Activated CD4-positive, alpha-beta T cell treated with anti-CD3 and anti-CD28 coated beads, Interleukin-2, amount 50 U/mL, for 1 hour (primary cell): ENCODE data around the gene CIRBP.
A peak's percentile ranks its signal among the peaks of the same experiment; 100 is the strongest.
"Not testable (repeated sequence)": the region's sequence is repeated elsewhere in the genome, so short reads cannot be mapped to it uniquely, and the experiment has no call there.

ENCODE experiments used
- DNase-seq: peaks from one replicate; pipeline ENCODE4 v3.0.0-alpha.2; 2020

Gene CIRBP

DNA sequence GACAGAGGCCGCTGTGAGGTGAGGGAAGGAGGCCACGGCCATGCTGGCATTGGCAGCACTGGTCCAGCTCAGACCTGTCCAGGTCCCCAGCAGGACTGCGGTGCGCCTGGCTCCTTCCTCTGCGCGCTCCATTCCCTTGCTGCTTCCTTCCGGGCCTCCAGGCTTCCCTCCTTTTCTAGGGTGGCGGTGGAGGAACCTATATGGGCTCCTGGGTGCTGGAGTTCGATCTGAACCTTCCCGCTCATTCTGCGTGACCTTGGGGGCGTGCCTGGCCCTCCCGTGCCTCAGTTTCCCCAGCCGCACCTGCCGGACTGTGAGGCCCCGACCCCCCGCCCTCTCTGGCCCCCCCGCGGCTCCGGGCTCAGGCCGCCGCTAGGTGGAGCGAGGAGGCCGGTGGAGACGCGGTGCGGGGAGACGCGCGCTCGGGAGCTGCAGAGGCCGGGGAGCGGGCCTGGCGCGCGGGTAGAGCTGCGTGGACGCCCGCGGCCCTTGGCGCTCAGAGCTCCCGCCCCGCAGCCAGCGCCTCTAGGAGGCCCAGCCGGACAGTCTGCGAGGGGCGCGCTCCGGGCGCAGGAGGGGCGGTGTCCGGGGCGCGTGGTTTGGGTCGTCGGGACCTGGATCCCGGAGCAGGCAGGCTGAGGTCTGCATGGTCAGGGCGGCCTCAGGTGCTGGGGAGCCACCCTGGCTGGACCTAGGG, 46.5 kb downstream of the CIRBP start:
- DNase-seq = peak; percentile 18

DNA sequence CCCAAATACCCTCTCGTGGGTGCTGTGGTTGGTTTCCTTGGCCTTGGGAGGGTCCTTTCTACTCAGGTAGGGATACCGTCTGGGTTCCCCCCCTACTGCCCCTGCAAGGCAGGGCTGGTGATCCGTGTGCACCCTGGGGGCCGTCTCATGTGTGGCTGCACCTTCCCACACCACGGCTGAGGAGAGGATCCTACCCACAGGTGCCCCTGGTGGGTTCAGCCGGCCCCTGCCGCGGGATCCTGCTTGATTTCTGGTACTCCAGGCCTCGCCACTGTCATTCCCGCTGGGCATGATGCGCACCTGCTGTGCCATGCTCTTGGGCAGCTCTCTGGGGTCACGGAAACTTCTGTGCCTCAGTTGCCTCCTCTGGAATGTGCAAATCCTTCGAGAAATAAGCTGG, 47.3 kb downstream of the CIRBP start:
- no peak for DNase-seq

DNA sequence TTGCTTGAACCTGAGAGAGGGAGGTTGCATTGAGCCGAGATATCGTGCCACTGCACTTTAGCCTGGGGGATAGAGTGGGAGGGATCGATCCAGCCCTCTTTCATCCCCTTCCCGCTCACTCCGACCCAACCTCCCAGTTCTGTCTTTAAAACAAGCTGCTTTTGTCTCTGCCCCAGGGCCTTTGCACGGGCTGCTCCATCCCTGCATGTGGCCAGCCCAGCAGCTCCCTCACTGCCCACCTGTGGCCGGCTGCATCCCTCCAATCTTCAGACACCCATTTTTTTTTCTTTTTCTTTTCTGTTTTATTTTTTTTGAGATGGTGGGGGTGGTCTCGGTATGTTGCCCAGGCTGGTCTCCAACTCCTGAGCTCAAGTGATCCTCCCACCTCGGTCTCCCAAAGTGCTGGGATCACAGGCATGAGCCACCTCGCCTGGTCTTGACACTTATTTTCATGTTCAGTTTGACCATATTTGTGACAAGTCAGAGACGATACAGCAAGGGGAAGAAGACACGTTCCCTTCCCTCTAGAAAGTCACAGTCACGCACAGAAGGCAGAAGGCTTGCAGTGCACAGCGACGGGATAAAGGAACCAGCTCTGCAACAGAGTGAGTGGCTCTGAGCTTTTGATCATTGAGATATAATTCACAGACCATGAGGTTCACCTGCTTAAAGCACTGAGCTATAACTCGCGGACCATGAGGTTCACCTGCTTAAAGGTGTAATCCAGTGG, 48.3 kb downstream of the CIRBP start:
- DNase-seq = no peak

DNA sequence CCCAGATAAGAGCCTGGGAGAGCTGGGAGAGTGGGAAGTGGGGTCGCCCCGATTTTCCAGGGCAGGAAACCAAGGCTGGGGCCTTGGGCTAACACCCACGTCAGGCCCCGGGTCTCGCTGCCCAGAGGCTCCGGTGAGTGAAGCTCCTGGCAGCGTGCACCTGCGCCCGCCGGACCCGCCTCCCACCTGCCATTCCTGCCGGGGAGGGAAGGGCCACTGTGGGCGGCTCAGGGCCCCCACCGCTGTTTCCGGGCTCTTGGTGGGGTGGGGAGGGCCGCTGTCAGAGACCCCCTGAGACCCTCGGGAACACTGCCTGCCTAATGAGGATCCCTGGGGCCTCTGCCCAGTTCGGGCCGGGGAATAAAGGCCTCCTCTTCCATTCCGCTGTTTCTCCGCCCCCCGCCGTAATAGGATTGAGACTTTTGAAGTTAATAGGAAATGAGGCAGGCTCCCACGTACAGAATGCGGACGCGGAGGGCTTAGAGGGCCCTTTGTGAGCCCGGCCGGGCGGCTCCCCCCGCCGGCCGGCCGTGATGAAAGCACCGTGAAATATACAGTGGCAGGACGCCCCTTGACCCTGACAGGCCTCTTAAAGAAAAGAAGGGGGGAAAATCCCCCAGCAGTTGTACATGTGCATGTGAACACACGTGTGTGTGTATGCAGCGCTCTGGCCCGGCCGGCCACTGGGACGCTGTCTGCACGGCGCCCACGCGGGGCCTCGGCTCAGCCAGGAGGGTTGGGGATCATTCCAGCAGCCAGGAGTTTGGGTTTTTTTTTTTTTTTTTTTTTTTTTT, 49.7 kb downstream of the CIRBP start:
- DNase-seq = no peak

DNA sequence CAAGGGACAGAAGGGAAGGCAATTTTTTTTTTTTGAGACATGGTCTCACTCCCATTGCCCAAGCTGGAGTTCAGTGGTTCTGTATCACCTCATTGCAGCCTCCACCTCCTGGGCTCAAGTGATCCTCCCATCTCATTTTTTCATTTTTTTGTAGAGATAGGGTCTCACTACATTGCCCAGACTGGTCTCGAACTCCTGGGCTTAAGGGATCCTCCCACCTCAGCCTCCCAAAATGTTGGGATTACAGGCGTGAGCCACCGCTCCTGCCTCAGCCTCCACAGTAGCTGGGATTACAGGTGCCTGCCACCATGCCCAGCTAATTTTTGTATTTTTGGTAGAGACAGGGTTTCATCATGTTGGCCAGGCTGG, 51.1 kb downstream of the CIRBP start:
- DNase-seq = not testable (repeated sequence)

DNA sequence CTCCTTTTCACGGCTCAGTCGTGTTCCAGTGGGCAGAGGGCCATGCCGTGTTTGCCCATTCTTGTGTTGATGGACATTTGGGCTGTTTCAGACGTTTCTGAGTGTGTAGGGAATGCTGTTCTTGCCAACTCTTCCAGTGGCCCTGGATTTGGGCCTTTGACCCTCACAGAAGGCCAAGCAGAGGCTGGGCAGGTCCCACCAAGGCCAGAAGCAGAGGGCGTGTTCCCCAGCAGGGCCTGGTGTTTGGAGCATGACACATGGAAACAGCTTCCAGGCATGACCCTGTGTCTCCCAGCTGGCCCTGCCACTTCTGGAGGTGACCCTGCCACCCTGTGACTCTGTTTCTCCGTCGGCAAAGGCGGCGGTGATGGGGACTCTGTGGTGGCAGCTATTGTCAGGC, 52.4 kb downstream of the CIRBP start:
- no peak for DNase-seq

DNA sequence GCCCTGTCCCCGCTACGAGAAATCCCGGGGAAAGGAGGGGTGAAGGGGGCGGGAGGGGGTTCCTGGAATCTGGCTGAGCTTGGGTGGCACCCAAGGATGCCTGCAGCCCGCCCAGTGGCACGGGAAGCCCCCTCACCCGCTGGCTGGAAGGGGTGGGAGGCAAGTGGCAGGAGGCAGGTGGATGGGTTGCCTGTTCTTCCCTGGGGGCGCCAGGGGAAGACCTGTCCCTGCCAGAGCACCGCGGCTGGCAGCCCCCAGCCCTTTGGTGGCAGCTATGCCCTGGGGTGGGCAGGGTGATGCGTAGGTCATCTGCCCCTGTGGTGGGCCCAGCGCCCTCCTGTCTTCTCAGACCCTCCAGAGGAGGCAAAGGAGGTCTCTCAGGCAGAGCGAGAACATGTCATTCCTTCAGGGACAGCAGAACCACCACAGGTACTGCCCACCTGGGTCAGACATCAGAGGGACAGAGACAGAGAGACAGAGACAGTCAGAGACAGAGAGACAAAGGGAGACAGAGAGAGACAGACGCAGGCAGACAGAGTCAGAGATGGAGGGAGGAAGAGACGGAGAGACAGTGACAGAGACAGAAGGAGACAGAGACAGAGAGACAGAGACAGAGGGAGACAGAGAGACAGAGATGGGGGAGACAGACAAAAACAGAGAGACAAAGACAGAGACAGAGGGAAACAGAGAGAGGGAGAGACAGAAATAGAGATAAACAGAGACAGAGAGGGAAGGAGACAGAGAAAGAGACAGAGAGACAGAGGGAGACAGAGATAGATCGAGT, 53.3 kb downstream of the CIRBP start:
- DNase-seq = no peak

DNA sequence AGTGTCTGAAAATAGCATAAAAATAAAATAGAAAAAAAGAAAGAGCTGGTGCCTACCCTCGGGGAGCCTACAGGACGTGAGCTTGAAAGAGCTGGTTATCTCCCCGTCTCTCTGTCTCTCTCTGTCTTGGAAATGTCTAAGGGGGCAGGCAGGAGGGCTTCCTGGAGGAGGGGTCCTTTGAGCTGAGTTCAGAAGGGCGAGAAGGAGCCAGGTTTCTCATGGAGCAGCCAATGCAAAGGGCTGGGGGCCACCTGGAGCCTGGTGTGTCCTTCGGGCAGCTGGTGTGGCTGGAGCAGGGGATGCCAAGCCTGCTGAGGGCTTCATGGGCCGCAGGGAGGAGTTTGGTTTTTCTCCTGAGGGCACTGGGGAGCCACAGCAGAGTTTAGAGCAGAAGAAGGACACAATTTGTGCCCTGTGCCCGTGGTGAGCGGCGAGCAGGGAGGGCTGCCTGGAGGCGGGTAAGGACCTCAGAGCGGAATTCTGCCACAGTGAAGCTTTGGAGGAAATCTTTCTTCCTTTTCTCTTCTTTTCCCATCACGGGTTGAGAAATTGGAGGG, 55.2 kb downstream of the CIRBP start:
- DNase-seq = no peak
